Measurements from ENCODE around the gene E2F6. TPM values are rescaled to one million over a fixed set of nuclear protein-coding genes. Genes with fewer than 3 reads are reported as not detected.

The E2F6 gene
- total RNA-seq, 1 donor from 2014 or later, result 22.1 TPM

DNA sequence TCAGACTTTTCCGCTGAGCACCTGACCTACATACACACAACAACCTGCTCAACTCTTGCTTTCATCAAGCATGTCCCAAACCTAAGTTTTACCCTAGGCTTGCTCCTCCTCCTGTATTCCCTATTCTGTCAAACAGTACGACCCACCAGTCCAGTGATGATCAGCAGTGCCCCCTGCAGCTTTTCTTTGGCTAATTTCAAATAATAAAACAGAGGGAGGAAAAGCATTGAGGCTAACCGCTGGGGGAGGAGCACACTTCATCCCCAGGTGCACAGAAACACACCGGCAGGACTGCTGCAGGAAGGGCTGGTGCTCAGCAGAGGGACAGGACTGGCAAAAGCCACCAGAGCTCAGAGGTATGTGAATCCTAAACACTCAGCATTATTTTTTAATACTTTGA is 21.2 kb downstream of the E2F6 start:
- H3K36me3 ChIP-seq (ENCODE audit: insufficient read depth, low read length), result peaks cover 36% of the 10 kb centered on the region
- H2AFZ ChIP-seq (ENCODE audit: low read depth, low read length), result no peak overlapping the region
- no peak overlapping the region for H3K27ac ChIP-seq (ENCODE audit: low read depth, low read length)
- H3K4me3 ChIP-seq (ENCODE audit: insufficient read depth, low read depth, low read length), result no peak overlapping the region
- peaks cover 25% of the 10 kb centered on the region for H3K36me3 Mint-ChIP-seq (ENCODE audit: low read depth, unreplicated experiment)
- DNase-seq (ENCODE audit: low read depth), result no peak
- no peaks in the 10 kb centered on the region for H3K27me3 ChIP-seq (ENCODE audit: insufficient read depth, low read length)
- H3K27me3 Mint-ChIP-seq (ENCODE audit: low read depth, unreplicated experiment), result no peaks in the 10 kb centered on the region
- no peak for TF ChIP-seq EZH2 (IDR thresholded peaks at IDR 0.05; ENCODE audit: insufficient read depth, low read length)
- no peak overlapping the region for H3K27ac Mint-ChIP-seq (ENCODE audit: unreplicated experiment)
- no peaks in the 10 kb centered on the region for H3K4me1 ChIP-seq (ENCODE audit: insufficient read depth, low read length)
- no peaks in the 10 kb centered on the region for H3K4me1 Mint-ChIP-seq (ENCODE audit: low read depth, unreplicated experiment)
- no peak for FAIRE-seq
- no peaks in the 10 kb centered on the region for H3K9me3 ChIP-seq (ENCODE audit: insufficient read depth, low read depth, low read length)
- H3K9me3 Mint-ChIP-seq (ENCODE audit: unreplicated experiment), result peaks cover 7% of the 10 kb centered on the region
- H3K4me3 Mint-ChIP-seq (ENCODE audit: unreplicated experiment), result no peak overlapping the region
- peaks cover 26% of the 10 kb centered on the region for H4K20me1 ChIP-seq (ENCODE audit: insufficient read depth, low read length)
- H3K9ac ChIP-seq (ENCODE audit: low read length), result no peak overlapping the region
- no peaks in the 10 kb centered on the region for H3K79me2 ChIP-seq (ENCODE audit: insufficient read depth, low read length)
- H3K4me2 ChIP-seq (ENCODE audit: low read length), result no peak overlapping the region

DNA sequence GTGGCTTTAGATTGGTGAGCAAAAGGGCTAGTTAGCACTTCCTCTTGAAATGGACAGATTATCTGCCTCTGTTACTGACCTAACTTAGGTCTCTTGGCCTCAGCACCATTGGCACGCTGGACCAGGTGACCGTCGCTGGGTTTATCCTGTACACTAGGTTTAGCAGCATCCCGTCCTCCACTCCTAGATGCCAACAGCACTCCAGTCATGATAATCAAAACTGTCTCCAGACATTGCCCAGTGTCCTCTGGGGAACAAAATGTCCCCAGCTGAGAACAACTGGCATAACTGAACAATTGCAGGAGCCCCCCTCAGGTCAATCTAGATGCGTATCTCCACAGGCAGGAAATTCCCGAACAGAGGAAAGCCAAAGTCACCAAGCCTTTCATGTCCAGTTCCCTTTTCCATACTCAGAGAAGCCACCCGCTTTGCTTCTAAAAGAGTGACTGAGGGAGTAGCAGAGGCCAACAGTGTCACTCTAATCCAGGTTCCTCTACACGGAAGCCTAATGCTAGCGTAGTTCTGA is 27.3 kb downstream of the E2F6 start:
- peaks cover 7% of the 10 kb centered on the region for H3K9me3 Mint-ChIP-seq (ENCODE audit: unreplicated experiment)
- H2AFZ ChIP-seq (ENCODE audit: low read depth, low read length), result no peak overlapping the region
- no peak overlapping the region for H3K4me3 ChIP-seq (ENCODE audit: insufficient read depth, low read depth, low read length)
- no peaks in the 10 kb centered on the region for H3K79me2 ChIP-seq (ENCODE audit: insufficient read depth, low read length)
- H4K20me1 ChIP-seq (ENCODE audit: insufficient read depth, low read length), result peaks cover 3% of the 10 kb centered on the region
- no peak overlapping the region for H3K4me3 Mint-ChIP-seq (ENCODE audit: unreplicated experiment)
- H3K36me3 Mint-ChIP-seq (ENCODE audit: low read depth, unreplicated experiment), result peaks cover 33% of the 10 kb centered on the region
- FAIRE-seq (no peak), DNase-seq (ENCODE audit: low read depth) (no peak)
- no peaks in the 10 kb centered on the region for H3K4me1 ChIP-seq (ENCODE audit: insufficient read depth, low read length)
- H3K4me1 Mint-ChIP-seq (ENCODE audit: low read depth, unreplicated experiment), result no peaks in the 10 kb centered on the region
- H3K4me2 ChIP-seq (ENCODE audit: low read length), result no peak overlapping the region
- H3K9ac ChIP-seq (ENCODE audit: low read length), result no peak overlapping the region
- no peaks in the 10 kb centered on the region for H3K27me3 ChIP-seq (ENCODE audit: insufficient read depth, low read length)
- H3K27ac Mint-ChIP-seq (ENCODE audit: unreplicated experiment), result no peak overlapping the region
- H3K9me3 ChIP-seq (ENCODE audit: insufficient read depth, low read depth, low read length), result peaks cover 3% of the 10 kb centered on the region
- no peak for TF ChIP-seq CTCF (IDR thresholded peaks at IDR 0.05; ENCODE audit: insufficient read depth, low read depth, low read length)
- no peak for TF ChIP-seq EZH2 (IDR thresholded peaks at IDR 0.05; ENCODE audit: insufficient read depth, low read length)
- H3K27ac ChIP-seq (ENCODE audit: low read depth, low read length), result no peak overlapping the region
- H3K36me3 ChIP-seq (ENCODE audit: insufficient read depth, low read length), result peaks cover 12% of the 10 kb centered on the region
- H3K27me3 Mint-ChIP-seq (ENCODE audit: low read depth, unreplicated experiment), result no peaks in the 10 kb centered on the region

- H3K4me1 Mint-ChIP-seq (ENCODE audit: low read depth, unreplicated experiment), result no peaks in the 10 kb centered on the region
- FAIRE-seq, result no peak
- H3K27me3 Mint-ChIP-seq (ENCODE audit: low read depth, unreplicated experiment), result no peaks in the 10 kb centered on the region
Observed at GRCh38 chr2:11437602-11438001, 28.4 kb downstream of the E2F6 start.

More at GRCh38 chr2:11437602-11438001, 28.4 kb downstream of the E2F6 start:
- H3K36me3 ChIP-seq (ENCODE audit: insufficient read depth, low read length), result peaks cover 12% of the 10 kb centered on the region
- no peaks in the 10 kb centered on the region for H4K20me1 ChIP-seq (ENCODE audit: insufficient read depth, low read length)
- DNase-seq (ENCODE audit: low read depth), result no peak
- peaks cover 3% of the 10 kb centered on the region for H3K9me3 ChIP-seq (ENCODE audit: insufficient read depth, low read depth, low read length)
- Mint-ChIP-seq H3K27ac (ENCODE audit: unreplicated experiment) (no peak overlapping the region), H3K9me3 (ENCODE audit: unreplicated experiment) (peaks cover 2% of the 10 kb centered on the region), H3K36me3 (ENCODE audit: low read depth, unreplicated experiment) (peaks cover 30% of the 10 kb centered on the region), H3K4me3 (ENCODE audit: unreplicated experiment) (no peak overlapping the region)
- no peak overlapping the region for H3K4me3 ChIP-seq (ENCODE audit: insufficient read depth, low read depth, low read length)
- no peaks in the 10 kb centered on the region for H3K27me3 ChIP-seq (ENCODE audit: insufficient read depth, low read length)
- no peak overlapping the region for H2AFZ ChIP-seq (ENCODE audit: low read depth, low read length)
- H3K4me1 ChIP-seq (ENCODE audit: insufficient read depth, low read length), result no peaks in the 10 kb centered on the region
- H3K4me2 ChIP-seq (ENCODE audit: low read length), result no peak overlapping the region
- H3K79me2 ChIP-seq (ENCODE audit: insufficient read depth, low read length), result no peaks in the 10 kb centered on the region
- H3K27ac ChIP-seq (ENCODE audit: low read depth, low read length), result no peak overlapping the region
- no peak overlapping the region for H3K9ac ChIP-seq (ENCODE audit: low read length)
- no peak for TF ChIP-seq EZH2 (IDR thresholded peaks at IDR 0.05; ENCODE audit: insufficient read depth, low read length)
- TF ChIP-seq CTCF (IDR thresholded peaks at IDR 0.05; ENCODE audit: insufficient read depth, low read depth, low read length), result no peak

Data from astrocyte (in vitro differentiated cells and primary cell).